ENCODE measurements around the gene STX8. TPM values are rescaled to one million over a fixed set of nuclear protein-coding genes. Genes with fewer than 3 reads are reported as not detected.
A peak's percentile ranks its signal among the peaks of the same experiment; 100 is the strongest.

Gene STX8
- total RNA-seq, 1 donor from 2014 or later, result 31.2 TPM

DNA sequence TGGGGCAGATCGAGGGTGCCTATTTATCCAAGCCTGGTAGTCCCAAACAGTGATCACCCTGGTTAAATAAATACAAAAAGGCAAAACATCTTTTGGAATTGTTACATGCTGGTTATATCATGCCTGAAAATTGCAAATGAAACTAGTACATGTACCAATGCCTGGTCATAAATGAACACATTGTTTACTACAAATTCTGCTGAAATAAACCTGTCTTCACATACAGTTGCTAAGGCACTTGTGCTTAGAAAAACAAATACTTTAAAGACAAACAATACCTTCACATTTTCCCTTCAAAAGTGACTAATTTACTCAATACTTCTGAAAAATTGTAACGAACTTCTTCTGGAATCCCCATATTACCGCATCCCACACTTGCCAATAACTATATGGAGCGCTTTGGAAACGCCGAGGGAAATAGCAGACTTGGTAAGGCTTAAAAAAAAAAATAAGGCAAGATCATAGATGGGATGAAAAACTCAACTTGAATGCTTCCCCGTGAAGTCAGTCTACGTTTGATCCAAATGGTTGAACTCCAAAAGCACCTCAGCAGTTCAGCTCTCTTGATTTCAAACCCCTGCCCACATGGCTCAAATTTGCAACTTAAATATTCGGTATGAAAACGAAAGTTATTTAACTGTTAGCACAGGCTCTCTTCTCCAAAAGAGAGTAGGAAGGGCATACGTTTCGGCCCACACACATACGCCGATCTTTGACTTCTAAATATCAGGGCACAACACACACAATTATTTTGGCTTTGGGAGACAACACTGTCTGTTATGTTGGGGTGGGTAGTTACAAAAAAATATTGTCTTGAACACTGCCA lies 289.8 kb downstream of the STX8 start:
- H3K27ac ChIP-seq, result peak overlapping the region; percentile 59
- H3K27me3 ChIP-seq, result no peaks in the 10 kb centered on the region
- H3K4me3 ChIP-seq, result no peak overlapping the region
- peaks cover 21% of the 10 kb centered on the region for H3K4me1 ChIP-seq
- no peak for DNase-seq (ENCODE audit: extremely low spot score in 2 of 2)
- no peak for TF ChIP-seq POLR2A (IDR thresholded peaks at IDR 0.05)
- TF ChIP-seq CTCF (IDR thresholded peaks at IDR 0.05), result no peak
- TF ChIP-seq POLR2AphosphoS5 (IDR thresholded peaks at IDR 0.05; ENCODE audit: insufficient read depth in 1 of 2, low read depth in 1 of 2), result no peak
- H3K36me3 ChIP-seq, result no peaks in the 10 kb centered on the region
- intact Hi-C loops (cut with DNase I), result no loop called here
- H3K9me3 ChIP-seq, result no peaks in the 10 kb centered on the region

- intact Hi-C loops (cut with DNase I), result no loop called here
- no peak for DNase-seq (ENCODE audit: extremely low spot score in 2 of 2)
- H3K27me3 ChIP-seq, result no peaks in the 10 kb centered on the region
- peak overlapping the region; percentile 59 for H3K27ac ChIP-seq
- TF ChIP-seq POLR2A (IDR thresholded peaks at IDR 0.05) (no peak), CTCF (IDR thresholded peaks at IDR 0.05) (no peak), POLR2AphosphoS5 (IDR thresholded peaks at IDR 0.05; ENCODE audit: insufficient read depth in 1 of 2, low read depth in 1 of 2) (no peak)
- peaks cover 21% of the 10 kb centered on the region for H3K4me1 ChIP-seq
- H3K36me3 ChIP-seq, result no peaks in the 10 kb centered on the region
- no peak overlapping the region for H3K4me3 ChIP-seq
- H3K9me3 ChIP-seq, result no peaks in the 10 kb centered on the region
These were observed 290.7 kb downstream of the STX8 start for GRCh38 chr17:9284884-9285283.

GRCh38 chr17:9283909-9284308 lies 291.7 kb downstream of the STX8 start:
- Histone ChIP-seq H3K36me3 (no peaks in the 10 kb centered on the region), H3K9me3 (no peaks in the 10 kb centered on the region), H3K4me1 (peaks cover 21% of the 10 kb centered on the region), H3K4me3 (no peak overlapping the region), H3K27me3 (no peaks in the 10 kb centered on the region), H3K27ac (no peak overlapping the region)
- DNase-seq (ENCODE audit: extremely low spot score in 2 of 2), result no peak
- intact Hi-C loops (cut with DNase I), result no loop called here
- TF ChIP-seq POLR2AphosphoS5 (IDR thresholded peaks at IDR 0.05; ENCODE audit: insufficient read depth in 1 of 2, low read depth in 1 of 2) (no peak), CTCF (IDR thresholded peaks at IDR 0.05) (no peak), POLR2A (IDR thresholded peaks at IDR 0.05) (no peak)

DNA sequence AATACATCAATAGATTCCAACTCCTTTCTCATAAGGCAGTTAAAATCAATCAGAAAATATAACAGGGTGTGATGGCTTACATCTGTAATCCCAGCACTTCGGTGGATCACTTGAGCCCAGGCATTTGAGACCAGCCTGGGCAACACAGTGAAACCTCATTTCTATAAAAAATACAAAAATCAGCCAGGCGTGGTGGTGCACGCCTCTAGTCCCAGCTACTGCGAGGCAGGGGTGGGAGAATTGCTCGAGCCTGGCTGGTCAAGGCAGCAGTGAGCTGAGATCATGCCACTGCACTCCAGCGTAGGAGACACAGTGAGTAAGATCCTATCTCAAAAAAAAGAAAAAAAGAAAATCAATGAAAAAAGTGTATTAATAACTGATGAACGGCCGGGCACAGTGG lies 295.7 kb downstream of the STX8 start:
- DNase-seq (ENCODE audit: extremely low spot score in 2 of 2), result peak in 1 of 2 donors; percentile 25
- intact Hi-C loops (cut with DNase I), result no loop called here
- no peak overlapping the region for H3K4me3 ChIP-seq
- no peak overlapping the region for H3K27ac ChIP-seq
- H3K27me3 ChIP-seq, result no peaks in the 10 kb centered on the region
- TF ChIP-seq POLR2AphosphoS5 (IDR thresholded peaks at IDR 0.05; ENCODE audit: insufficient read depth in 1 of 2, low read depth in 1 of 2), result no peak
- no peak for TF ChIP-seq CTCF (IDR thresholded peaks at IDR 0.05)
- no peak for TF ChIP-seq POLR2A (IDR thresholded peaks at IDR 0.05)
- no peaks in the 10 kb centered on the region for H3K9me3 ChIP-seq
- H3K36me3 ChIP-seq, result no peaks in the 10 kb centered on the region
- peaks cover 13% of the 10 kb centered on the region for H3K4me1 ChIP-seq

DNA sequence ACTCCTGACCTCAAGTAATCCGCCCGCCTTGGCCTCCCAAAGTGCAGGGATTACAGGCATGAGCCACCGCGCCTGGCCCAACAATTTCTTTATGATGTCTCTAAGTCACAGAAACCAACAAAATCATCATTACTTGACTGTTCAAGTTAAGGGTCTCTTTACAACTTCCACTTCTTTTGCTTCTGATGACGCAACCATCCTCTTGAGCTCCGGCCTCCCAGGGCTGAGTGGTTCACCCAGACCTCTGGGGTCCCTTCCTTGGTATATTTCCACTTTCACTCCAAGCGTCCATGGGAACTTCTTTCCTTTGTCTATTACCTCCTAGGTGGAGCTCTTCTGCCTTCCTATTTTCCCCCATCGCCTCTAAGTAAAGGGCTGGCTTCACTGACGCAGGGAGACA lies 300.6 kb downstream of the STX8 start:
- DNase-seq (ENCODE audit: extremely low spot score in 2 of 2), result no peak

More for the DNA sequence above, 300.6 kb downstream of the STX8 start:
- Histone ChIP-seq H3K4me3 (no peak overlapping the region), H3K36me3 (no peaks in the 10 kb centered on the region), H3K9me3 (no peaks in the 10 kb centered on the region), H3K27me3 (no peaks in the 10 kb centered on the region), H3K27ac (no peak overlapping the region), H3K4me1 (no peaks in the 10 kb centered on the region)
- intact Hi-C loops (cut with DNase I), result no loop called here
- TF ChIP-seq CTCF (IDR thresholded peaks at IDR 0.05) (no peak), POLR2AphosphoS5 (IDR thresholded peaks at IDR 0.05; ENCODE audit: insufficient read depth in 1 of 2, low read depth in 1 of 2) (no peak), POLR2A (IDR thresholded peaks at IDR 0.05) (no peak)

Measured in vagina (tissue), 2 donors.